SK-N-MC (cell line): Measurements from ENCODE around the gene SMCO4.

Source experiments
- EZH2 ChIP-seq: fragments of 200-600 bp; sonication (generic); IDR thresholded peaks from one replicate; pipeline ENCODE4 v1.6.1; 2017; ENCODE audit warnings: antibody characterized with exemption
- FOXP2 ChIP-seq: optimal IDR thresholded peaks from 2 replicates; pipeline ENCODE3; 2011; ENCODE audit warnings: mild to moderate bottlenecking, moderate library complexity; ENCODE audit not compliant: insufficient read depth; ENCODE audit errors: extremely low read length, control extremely low read depth
- POLR2AphosphoS5 ChIP-seq: IDR thresholded peaks from 2 replicates; pipeline ENCODE4 v1.6.1; 2012; ENCODE audit warnings: mild to moderate bottlenecking, low read depth, low read length, borderline replicate concordance

- TF ChIP-seq EZH2 = no peak
- no peak for TF ChIP-seq POLR2AphosphoS5
- TF ChIP-seq FOXP2 = no peak
These were observed 31.5 kb upstream of the SMCO4 start for GRCh38 chr11:93574638-93575220.
